ENCODE data around the gene FBXL14.
A peak's percentile ranks its signal among the peaks of the same experiment; 100 is the strongest.

Gene FBXL14

DNA sequence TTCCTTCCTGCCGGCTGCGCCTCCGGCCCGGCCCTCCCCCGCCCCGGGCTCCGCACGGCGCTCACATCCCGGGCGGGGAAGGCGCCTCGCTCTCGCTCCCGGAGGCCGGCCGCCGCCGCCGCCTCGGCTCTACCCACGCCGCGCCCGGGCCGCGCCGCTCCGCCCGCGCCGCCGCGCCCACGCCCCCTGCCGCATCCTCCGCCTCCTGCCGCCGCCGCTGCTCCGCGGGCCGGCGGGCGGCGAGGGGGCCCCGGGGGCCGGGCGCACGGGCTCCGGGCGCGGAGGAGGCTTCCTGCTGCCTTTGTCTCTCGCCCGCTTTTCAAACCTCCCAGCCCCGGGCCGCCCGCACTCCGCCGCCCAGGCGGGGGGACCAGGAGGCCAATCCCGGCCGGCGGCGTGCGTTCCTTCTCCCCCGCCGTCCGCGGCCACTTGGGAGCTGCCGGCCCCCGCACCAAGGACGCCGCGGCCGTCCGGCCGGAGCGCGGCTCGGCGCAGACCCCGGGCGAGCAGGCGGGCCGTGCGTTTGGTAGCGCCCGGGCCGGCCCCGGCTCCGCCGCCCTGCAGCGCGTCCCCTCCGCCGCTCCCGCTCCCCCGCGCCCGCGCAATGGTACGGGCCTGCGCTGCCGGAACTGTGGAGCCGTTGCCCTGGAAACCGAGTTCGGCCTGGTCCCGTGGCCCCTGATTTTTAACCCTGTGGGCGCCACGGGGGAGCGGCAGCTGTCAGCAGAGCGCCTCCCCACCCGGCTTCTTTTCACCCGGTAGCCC is at the start of gene FBXL14:
TSS of gene FBXL14 (minus strand) at position 321 of the 765 bp plus-strand sequence. CDS start 515 bp downstream, outside the sequence.
- peak; percentile 52 for DNase-seq

DNA sequence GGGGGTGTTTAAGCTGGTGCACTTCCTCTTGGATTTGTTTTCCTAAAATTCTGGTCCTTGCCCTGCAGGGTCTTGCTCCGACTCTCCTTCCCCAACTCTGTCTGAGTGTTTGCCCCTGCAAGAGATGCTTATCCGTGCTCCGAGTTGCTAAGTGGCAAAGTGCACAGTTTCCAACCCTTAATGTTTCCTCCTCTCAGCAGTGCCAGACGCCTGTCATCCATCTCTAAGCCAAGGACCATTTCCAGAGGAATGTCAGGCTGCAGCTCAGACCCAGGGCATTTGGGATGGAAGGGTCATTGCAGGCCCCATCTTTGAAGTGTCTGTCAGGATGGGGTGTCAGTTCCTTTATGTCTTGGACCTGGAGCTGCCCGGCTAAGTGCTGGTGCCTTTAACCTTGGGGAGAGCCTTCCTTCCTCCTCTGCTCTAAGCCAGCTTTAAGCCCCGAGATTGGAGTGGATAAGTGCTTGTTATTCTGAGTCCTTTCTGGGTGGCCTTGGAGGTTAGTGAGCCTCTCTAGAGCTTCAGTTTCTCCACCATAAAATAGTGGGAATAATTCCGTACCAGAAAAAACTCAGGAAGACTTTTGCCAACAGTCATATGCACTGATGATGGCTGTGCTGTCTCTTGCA is 49.6 kb upstream of the FBXL14 start:
- no peak for DNase-seq

DNA sequence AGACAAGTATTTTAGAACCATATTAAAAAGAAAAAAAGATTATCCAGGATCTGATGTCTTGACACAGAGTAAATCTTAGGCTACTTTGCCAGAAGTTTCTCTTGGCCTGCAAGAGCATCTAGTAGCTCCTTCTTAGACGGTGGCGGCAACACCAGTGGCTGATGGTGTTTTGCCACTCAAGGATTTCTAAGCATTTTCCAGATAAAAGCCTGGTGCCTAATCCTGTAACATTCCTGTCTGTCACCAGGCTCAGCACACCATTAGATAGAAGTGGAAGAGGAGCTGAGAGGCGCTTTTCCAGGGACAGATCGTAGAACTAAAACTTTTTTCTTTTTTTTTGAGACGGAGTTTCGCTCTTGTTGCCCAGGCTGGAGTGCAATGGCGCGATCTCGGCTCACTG is 48.7 kb upstream of the FBXL14 start:
- DNase-seq: no peak

DNA sequence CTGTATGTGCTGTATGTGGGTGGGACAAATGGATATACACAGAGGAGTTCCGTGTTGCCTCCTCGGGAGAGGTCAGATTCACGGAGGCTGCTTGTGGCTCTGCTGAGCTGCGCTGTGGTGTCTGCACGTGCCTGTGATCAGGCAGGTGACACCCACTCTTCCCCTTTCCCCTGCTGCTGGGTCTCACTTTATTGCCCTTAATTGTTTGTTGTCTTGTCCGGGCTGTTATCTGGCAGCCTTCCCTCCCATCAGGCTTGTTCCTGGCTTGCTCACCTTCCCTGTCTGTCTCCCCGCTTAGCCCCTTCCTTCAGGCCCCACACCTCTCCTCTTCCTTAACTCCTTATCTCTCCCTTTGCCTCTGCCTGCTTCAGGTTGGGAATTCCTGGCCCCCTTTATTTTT is 48.1 kb upstream of the FBXL14 start:
- no peak for DNase-seq

- no peak for DNase-seq
These were observed 46.2 kb upstream of the FBXL14 start for GRCh38 chr12:1640328-1641234.

- DNase-seq: no peak
These were observed 45.2 kb upstream of the FBXL14 start for GRCh38 chr12:1639538-1639937.

DNA sequence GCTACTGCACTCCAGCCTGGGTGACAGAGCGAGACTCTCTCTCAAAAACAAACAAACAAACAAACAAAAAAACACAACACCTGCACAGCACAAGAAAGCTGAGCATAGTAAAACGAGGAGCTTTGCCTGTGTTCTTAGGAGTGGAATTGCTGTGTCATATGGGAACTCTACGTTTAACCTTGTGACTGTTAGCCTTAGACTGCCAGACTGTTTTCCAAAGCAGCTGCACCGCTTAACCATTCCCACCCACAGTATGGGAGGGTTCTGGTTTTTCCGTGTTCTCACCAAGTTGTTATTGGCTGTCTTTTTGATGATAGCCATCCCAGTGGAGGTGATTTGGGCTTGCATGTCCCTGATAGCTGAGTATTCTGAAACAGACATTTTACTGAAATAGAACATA is 43.8 kb upstream of the FBXL14 start:
- DNase-seq: no peak

- DNase-seq: no peak
These were observed 41.1 kb upstream of the FBXL14 start for GRCh38 chr12:1635301-1636095.

GRCh38 chr12:1634590-1635191 is 40.3 kb upstream of the FBXL14 start:
- peak; percentile 17 for DNase-seq

DNA sequence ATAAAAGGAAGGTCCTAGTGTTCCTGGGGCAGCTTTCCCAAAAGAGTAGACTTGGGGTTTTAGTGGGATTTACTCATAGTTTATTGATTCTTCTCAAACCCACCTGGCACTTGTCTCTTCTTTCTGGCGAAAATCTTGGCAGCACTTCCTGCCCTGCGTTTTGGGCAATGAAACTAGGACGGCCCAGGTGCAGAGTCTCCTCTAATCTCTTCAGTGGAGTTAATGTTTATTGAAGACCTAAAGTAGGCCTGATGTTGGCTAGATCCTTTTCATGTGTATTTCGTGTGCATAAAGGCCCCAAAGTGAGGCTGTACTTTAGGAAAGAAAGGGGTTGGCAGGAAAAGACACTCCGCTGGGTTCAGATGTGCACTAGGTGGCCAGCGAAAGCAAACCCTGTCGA is 39.8 kb upstream of the FBXL14 start:
- no peak for DNase-seq

DNA sequence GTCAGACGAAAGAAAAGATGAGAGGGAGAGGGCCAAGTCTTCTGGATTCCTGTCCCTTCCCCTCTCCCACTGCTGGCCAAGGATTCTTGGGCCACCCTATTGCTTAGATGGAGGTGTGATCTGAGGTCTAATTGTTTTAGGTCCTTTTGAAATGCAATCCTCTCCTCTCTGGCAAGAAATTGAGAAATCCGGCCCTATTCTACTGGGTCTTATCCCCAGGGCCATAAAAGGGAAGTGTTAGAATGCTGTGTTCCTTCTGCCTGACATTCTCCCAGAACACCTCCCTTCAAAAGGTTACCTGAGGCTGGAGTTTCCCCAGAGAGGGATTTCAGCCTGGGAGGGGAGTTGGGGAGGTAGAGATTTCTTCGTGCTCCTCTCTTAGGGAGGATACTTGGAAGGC is 39.1 kb upstream of the FBXL14 start:
- DNase-seq: no peak

DNA sequence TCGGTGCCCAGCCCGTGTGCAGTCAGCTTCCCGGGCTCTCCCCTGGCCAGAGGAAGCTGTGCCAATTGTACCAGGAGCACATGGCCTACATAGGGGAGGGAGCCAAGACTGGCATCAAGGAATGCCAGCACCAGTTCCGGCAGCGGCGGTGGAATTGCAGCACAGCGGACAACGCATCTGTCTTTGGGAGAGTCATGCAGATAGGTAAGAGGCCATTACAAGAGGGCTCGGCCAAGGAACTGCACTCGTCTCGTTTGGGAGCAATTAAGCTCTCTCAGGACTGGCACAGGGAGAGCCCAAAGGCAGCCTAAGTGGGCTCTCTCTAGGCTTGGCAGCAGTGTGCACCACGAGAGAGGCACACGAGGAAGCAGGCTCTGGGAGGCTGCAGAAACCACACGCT is 38.3 kb upstream of the FBXL14 start:
- DNase-seq: no peak

- no peak for DNase-seq
These were observed 36.6 kb upstream of the FBXL14 start for GRCh38 chr12:1630827-1631591.

DNA sequence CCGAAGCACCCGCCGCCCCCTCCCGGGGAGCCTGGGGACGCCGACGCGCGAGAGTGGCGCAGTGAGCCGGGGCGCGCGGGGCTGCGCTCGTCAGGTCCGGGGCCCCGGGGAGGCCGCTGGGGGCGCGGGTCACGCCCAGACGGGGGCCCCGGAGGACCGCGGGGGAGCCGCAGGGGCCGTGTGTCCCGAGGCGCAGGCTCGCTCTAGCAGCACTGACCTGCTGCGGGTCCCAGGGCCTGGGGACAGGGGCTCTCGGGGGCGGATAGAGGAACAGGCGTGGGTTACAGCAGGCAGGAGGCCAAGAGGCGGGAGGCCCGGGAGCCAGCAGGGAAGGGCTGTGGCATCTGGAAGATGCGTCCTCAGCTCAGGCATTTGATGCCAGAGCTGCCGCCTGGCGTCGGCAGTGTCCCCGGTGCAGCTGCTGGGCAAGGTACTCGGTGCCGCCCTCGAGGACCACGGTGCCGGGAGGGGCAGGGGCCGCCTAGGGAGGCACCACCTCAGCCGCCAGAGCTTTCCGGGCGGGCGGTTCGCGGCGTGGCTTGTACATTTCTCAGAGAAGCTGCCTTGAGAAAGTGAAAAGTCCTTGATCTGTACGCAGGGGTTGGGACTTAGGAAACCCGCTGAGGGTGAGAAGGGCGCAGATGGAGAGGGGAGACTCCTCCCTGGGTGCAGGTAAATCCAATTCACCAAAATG is 35.9 kb upstream of the FBXL14 start:
- DNase-seq: no peak

- DNase-seq: no peak
These were observed 35.2 kb upstream of the FBXL14 start for GRCh38 chr12:1629338-1630132.

DNA sequence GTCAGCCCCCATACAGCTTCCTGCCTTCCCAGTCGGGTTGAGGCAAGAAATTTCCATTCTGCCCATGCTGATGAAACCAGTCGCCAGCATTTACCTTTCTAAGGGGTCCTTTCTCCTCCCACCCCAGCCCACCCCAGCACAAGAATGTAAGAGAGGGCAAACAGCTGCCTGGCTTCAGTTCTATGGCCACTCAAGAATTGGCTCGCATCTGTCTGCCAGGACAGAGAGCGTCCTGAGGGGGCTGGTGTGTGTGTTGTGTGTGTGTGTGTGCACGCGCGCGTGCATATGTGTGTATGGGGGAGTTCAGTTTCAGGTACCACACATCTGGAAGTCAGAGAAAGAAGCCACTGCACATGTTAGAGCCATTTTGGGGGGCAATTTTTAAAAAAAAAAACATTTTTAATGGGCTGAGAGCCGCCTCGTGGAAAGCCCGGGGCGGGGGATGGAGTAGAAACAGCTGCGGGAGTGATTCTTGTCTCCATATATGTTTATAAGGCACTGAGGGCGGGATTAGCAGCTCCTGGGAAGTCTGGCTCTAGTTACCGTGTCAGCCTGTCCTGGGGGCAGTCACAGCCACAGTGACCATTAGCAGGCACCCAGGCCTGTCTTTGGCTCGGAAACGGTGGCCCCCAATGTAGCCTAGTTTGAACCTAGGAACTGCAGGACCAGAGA is 34.4 kb upstream of the FBXL14 start, which contains the start of gene WNT5B:
TSS of gene WNT5B (plus strand) at position 566 of the 672 bp plus-strand sequence. CDS start 2,124 bp downstream, outside the sequence.
- DNase-seq: no peak

GRCh38 chr12:1622406-1622805 is 28.0 kb upstream of the FBXL14 start:
- DNase-seq: no peak

- no peak for DNase-seq
These were observed 25.7 kb upstream of the FBXL14 start for GRCh38 chr12:1620092-1620491.

DNA sequence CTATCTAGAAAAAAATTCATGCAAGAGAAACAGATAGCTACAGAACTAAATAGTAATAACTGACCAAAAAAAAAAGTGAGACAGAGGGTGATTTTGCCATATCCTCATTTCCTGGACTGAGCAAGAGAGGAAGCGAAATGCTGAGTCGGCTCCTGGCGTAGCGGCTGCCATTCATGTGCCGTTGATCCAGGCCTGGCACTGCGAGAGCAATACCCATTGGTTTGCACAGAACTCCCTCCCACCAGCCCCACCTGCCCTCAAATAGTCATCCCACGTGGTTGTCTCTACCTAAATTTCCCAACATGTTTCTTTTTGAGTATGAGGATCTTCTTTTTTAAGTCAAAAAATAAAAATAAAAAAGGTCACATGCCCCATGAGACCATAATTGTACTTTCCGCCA is 25.2 kb upstream of the FBXL14 start:
- DNase-seq: no peak
